Measurements from ENCODE around the gene USP34.

The USP34 gene

DNA sequence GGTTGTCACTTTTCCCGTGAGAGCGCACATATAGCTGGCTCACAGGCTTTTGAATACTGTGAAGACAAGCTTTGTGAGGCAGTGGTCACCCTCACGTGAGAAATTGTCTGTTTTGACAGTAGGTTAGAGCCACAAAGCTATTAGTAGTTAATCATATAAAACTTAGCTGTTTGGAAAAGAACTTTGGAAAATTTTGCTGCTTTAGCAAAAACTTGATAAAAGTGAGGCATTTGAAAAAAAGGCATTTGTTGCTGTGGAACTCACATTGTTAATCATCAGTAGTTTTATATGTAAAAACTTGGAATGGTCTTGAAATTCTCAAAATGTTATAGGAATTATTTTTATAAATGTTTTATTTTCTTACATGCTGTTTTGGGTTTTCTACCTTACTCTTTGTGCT, 286.6 kb downstream of the USP34 start:
- no peak overlapping the region for H3K27ac ChIP-seq (ENCODE audit: low read length)
- peaks cover 32% of the 10 kb centered on the region for H3K79me2 ChIP-seq (ENCODE audit: low read length)
- DNase-seq, result no peak
- H3F3A ChIP-seq (ENCODE audit: insufficient read depth, low read length), result 0 out of 2 replicates have a peak, but pooled peaks cover 2% of the 10 kb centered on the region
- H3K9me2 ChIP-seq (replicated peaks; ENCODE audit: insufficient read depth, low read length), result no peaks in the 10 kb centered on the region
- no peaks in the 10 kb centered on the region for H3K27me3 ChIP-seq (replicated peaks; ENCODE audit: insufficient read depth, low read length)
- H3K9me3 ChIP-seq (replicated peaks; ENCODE audit: insufficient read depth, low read length), result no peaks in the 10 kb centered on the region
- no peak overlapping the region for H2AFZ ChIP-seq (ENCODE audit: low read length)
- no peak overlapping the region for H3K4me3 ChIP-seq (ENCODE audit: low read length)
- H3K36me3 ChIP-seq (replicated peaks; ENCODE audit: insufficient read depth, low read length), result peaks cover 21% of the 10 kb centered on the region; the same call in 1 of the 2 replicates
- no peak overlapping the region for H3K4me2 ChIP-seq (ENCODE audit: low read depth, low read length)
- H4K20me1 ChIP-seq (ENCODE audit: insufficient read depth, low read length), result no peaks in the 10 kb centered on the region
- peaks cover 3% of the 10 kb centered on the region; the same call in 1 of the 2 replicates for H3K4me1 ChIP-seq (ENCODE audit: low read length)
- H3K9ac ChIP-seq (ENCODE audit: low read length), result no peak overlapping the region
- TF ChIP-seq, protein P1, sequence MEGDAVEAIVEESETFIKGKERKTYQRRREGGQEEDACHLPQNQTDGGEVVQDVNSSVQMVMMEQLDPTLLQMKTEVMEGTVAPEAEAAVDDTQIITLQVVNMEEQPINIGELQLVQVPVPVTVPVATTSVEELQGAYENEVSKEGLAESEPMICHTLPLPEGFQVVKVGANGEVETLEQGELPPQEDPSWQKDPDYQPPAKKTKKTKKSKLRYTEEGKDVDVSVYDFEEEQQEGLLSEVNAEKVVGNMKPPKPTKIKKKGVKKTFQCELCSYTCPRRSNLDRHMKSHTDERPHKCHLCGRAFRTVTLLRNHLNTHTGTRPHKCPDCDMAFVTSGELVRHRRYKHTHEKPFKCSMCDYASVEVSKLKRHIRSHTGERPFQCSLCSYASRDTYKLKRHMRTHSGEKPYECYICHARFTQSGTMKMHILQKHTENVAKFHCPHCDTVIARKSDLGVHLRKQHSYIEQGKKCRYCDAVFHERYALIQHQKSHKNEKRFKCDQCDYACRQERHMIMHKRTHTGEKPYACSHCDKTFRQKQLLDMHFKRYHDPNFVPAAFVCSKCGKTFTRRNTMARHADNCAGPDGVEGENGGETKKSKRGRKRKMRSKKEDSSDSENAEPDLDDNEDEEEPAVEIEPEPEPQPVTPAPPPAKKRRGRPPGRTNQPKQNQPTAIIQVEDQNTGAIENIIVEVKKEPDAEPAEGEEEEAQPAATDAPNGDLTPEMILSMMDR (IDR thresholded peaks at IDR 0.05; ENCODE audit: low read length), result no peak
- no peak for TF ChIP-seq EZH2phosphoT487 (IDR thresholded peaks at IDR 0.05; ENCODE audit: low read length)
- no peak for TF ChIP-seq EZH2 (optimal IDR thresholded peaks at IDR 0.05; ENCODE audit: low read depth, low read length)

DNA sequence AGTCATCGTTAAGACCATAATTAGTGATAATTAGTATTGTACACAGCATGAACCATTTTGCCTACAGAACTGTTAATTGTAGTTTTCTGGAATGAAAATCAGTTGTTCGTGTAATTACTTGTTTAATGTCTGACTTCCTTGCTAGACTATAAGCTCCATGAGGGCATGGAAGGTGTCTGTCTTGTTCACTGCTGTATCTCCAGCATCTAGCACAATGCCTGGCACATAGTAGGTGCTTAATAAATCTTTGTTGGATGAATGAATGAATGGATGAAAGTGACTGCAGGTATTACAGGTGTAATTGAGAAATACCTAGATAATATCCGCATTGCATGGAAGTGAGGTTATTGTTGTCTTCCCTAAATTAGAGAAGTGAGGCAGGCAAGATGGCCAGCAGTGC, 287.1 kb downstream of the USP34 start:
- Histone ChIP-seq H3K9me2 (replicated peaks; ENCODE audit: insufficient read depth, low read length) (no peaks in the 10 kb centered on the region), H3K4me2 (ENCODE audit: low read depth, low read length) (no peak overlapping the region), H3K79me2 (ENCODE audit: low read length) (peaks cover 35% of the 10 kb centered on the region), H4K20me1 (ENCODE audit: insufficient read depth, low read length) (no peaks in the 10 kb centered on the region), H3K9me3 (replicated peaks; ENCODE audit: insufficient read depth, low read length) (no peaks in the 10 kb centered on the region), H3K36me3 (replicated peaks; ENCODE audit: insufficient read depth, low read length) (peaks cover 21% of the 10 kb centered on the region; the same call in 1 of the 2 replicates), H3K9ac (ENCODE audit: low read length) (no peak overlapping the region), H2AFZ (ENCODE audit: low read length) (no peak overlapping the region), H3K4me1 (ENCODE audit: low read length) (peaks cover 8% of the 10 kb centered on the region), H3K27ac (ENCODE audit: low read length) (no peak overlapping the region), H3F3A (ENCODE audit: insufficient read depth, low read length) (0 out of 2 replicates have a peak, but pooled peaks cover 2% of the 10 kb centered on the region), H3K27me3 (replicated peaks; ENCODE audit: insufficient read depth, low read length) (no peaks in the 10 kb centered on the region), H3K4me3 (ENCODE audit: low read length) (no peak overlapping the region)
- TF ChIP-seq EZH2 (optimal IDR thresholded peaks at IDR 0.05; ENCODE audit: low read depth, low read length) (no peak), EZH2phosphoT487 (IDR thresholded peaks at IDR 0.05; ENCODE audit: low read length) (no peak)
- TF ChIP-seq, protein P1 (IDR thresholded peaks at IDR 0.05; ENCODE audit: low read length), result no peak
- DNase-seq, result no peak

DNA sequence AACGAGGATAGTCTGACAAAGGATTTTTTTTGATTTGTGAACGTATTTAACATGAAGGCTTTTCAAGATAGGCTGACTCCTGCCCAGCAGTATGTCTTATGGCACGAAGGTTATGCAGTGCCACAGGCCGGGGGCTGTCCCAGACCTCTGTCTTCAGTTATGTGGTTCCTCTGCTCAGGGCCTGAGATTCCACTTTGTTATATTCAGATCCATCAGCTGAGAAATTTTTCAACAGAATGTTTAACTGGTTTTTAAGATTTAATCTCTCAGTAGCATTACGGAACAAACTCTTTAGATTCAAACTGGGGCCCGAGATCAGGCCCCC, 288.9 kb downstream of the USP34 start:
- Histone ChIP-seq H3K9me2 (replicated peaks; ENCODE audit: insufficient read depth, low read length) (no peaks in the 10 kb centered on the region), H3F3A (ENCODE audit: insufficient read depth, low read length) (0 out of 2 replicates have a peak, but pooled peaks cover 2% of the 10 kb centered on the region), H3K9me3 (replicated peaks; ENCODE audit: insufficient read depth, low read length) (no peaks in the 10 kb centered on the region), H3K4me1 (ENCODE audit: low read length) (peaks cover 14% of the 10 kb centered on the region), H4K20me1 (ENCODE audit: insufficient read depth, low read length) (no peaks in the 10 kb centered on the region), H3K4me3 (ENCODE audit: low read length) (no peak overlapping the region), H3K36me3 (replicated peaks; ENCODE audit: insufficient read depth, low read length) (peaks cover 21% of the 10 kb centered on the region; the same call in 1 of the 2 replicates), H2AFZ (ENCODE audit: low read length) (no peak overlapping the region), H3K27me3 (replicated peaks; ENCODE audit: insufficient read depth, low read length) (no peaks in the 10 kb centered on the region), H3K9ac (ENCODE audit: low read length) (no peak overlapping the region), H3K4me2 (ENCODE audit: low read depth, low read length) (no peak overlapping the region), H3K27ac (ENCODE audit: low read length) (no peak overlapping the region), H3K79me2 (ENCODE audit: low read length) (peaks cover 49% of the 10 kb centered on the region)
- TF ChIP-seq EZH2 (optimal IDR thresholded peaks at IDR 0.05; ENCODE audit: low read depth, low read length) (no peak), EZH2phosphoT487 (IDR thresholded peaks at IDR 0.05; ENCODE audit: low read length) (no peak)
- TF ChIP-seq, protein P1 (IDR thresholded peaks at IDR 0.05; ENCODE audit: low read length), result no peak
- no peak for DNase-seq

All from MM.1S (cell line).